Hematopoietic multipotent progenitor cell treated with erythropoietin and hydrocortisone succinate and interleukin-3 and kit ligand, for 17 days (in vitro differentiated cells): ENCODE results near the gene VDR.
"Not testable (repeated sequence)": the region's sequence is repeated elsewhere in the genome, so short reads cannot be mapped to it uniquely, and the experiment has no call there.

ENCODE experiments used
- DNase-seq: peaks from one replicate; pipeline ENCODE4 v3.0.0-alpha.2; 2015; ENCODE audit warnings: low spot score

The VDR gene

DNA sequence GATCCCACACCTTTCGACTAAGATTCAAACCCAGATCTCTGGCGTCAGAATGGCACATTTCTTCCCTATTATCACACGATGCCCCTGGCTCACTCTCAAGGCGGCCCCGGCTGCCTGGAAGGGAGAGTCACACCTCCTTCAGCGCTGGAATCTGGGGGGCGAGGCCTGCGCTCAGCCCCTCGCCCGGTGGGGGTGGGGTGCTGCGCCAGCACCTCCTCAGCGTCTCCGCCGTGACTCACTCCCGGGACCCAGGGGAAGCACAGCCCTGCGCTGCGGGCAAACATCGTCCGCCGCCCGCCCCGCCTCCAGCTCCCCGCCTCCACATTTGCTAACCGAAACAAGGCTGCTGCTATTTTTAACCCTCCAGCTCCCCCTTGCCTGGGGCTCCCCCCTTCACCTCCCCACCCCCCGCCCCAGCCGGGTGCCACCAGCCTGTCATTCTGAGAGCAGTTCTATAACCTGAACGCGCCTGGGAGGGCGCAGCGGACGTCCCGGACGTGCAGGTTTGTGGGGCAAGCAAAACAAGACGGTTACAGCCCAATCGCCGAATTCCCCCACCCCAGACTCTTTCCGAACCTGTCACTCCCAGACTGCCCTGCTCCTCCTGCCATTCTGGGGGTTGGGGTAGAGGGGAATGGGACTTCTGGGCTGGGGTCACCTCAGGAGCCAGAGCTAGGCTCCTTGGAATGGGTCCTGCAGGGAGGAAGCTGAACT is 91.8 kb downstream of the VDR start:
- peak; percentile 13 for DNase-seq

GRCh38 chr12:47811581-47812484 is 93.0 kb downstream of the VDR start:
- DNase-seq: no peak

GRCh38 chr12:47811072-47811396 is 93.8 kb downstream of the VDR start:
- no peak for DNase-seq

- DNase-seq: not testable (repeated sequence)
These were observed 95.3 kb downstream of the VDR start for GRCh38 chr12:47809518-47809917.

DNA sequence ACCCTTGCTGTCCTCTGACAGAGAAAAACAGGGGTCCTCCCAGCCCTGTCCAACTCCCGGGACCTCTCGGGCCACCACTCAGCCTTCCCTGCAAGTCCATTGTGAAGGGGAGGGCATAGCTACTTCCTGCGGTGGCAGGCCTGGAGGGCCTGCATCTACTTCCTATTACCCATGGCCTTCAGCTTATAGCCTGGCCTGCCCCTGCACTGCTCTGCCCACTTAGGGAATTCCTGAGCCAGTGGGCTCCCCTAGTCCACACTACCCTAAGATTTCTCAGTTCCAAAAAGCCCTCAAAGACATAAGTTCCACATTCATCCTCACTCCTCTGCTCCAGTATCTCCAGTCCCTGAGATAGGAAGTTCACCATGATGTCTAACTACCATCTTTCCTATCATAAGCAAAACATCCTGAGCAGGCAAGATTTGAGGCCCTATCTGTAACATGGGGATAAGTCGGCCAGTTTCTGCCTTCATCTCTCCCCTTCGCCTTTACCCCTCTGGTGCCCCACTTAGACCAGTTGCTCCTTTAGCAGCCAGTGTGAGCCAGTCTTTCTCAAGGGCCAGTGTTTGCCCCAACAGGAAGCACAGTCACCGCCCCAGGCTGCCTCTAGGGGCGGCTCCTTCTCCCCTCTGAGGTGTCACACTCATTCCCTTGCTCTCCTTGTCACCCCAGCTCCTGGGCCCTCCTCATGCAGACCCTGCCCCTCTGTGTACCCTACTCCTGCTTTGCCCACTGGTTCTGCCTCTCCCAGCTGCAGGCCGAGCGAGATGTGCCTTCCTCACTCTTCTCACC is 96.0 kb downstream of the VDR start:
- DNase-seq: no peak

DNA sequence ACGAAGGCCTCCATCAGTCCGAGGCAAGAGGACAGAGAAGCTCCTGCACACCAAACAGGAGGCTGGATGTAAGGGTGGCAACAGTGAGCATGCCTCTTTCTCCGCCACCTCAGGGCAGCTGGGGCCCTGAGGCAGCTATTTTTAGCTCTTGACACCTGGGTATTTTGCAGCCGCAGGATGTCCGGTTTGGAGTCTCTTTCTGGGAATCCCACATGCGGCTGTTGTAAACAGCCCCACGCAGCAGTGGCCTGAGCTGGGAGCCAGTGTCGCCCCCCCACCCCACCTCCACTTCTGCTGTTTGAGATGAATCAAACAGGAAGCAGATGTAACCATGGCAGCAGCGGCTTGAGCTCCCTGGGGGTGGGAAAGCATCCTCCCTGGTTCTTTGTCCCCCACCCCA is 96.7 kb downstream of the VDR start:
- DNase-seq: no peak

DNA sequence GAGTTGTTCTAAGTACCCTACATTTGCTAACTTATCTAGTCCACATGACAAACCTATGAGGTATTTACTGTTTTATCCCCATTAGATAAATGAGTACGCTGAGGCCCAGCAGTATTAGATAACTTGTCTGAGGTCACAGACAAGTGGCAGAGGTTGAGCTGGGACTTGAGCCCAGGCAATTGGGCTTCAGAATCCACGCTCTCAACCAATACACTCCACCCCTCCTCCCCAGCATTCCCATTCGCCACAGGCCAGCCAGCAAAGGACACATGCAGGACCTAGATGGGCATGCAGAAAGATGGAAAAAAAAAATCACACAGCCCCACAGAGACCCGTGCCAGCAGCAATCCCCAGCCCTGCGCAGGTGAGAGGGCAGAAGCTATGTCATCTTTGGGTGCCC is 97.5 kb downstream of the VDR start:
- DNase-seq: no peak

- DNase-seq: no peak
These were observed 99.4 kb downstream of the VDR start for GRCh38 chr12:47805417-47805816.

- DNase-seq: no peak
These were observed 100.6 kb downstream of the VDR start for GRCh38 chr12:47804171-47804570.

- no peak for DNase-seq
These were observed 101.5 kb downstream of the VDR start for GRCh38 chr12:47803191-47803875.

GRCh38 chr12:47802312-47802711 is 102.5 kb downstream of the VDR start:
- DNase-seq: no peak

DNA sequence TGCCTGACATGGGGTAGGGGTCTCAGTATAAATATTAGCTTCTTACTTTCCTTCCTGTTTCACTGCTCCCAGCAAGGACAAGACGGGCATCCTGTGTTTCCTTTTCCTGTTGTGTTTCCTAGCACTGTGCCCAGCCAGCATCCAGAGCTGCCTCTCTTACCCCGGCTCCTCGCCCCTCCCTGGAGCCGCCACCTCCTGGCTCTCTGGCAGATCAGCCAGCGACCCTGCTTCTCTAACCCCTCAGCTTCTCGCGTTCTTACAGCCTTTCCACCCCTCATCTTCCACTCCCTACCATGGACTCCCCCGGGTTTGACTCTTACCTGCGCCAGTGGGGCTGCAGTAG is 102.9 kb downstream of the VDR start:
- DNase-seq: no peak

- no peak for DNase-seq
These were observed 103.5 kb downstream of the VDR start for GRCh38 chr12:47801170-47801903.

- DNase-seq: no peak
These were observed 104.2 kb downstream of the VDR start for GRCh38 chr12:47800582-47800981.

DNA sequence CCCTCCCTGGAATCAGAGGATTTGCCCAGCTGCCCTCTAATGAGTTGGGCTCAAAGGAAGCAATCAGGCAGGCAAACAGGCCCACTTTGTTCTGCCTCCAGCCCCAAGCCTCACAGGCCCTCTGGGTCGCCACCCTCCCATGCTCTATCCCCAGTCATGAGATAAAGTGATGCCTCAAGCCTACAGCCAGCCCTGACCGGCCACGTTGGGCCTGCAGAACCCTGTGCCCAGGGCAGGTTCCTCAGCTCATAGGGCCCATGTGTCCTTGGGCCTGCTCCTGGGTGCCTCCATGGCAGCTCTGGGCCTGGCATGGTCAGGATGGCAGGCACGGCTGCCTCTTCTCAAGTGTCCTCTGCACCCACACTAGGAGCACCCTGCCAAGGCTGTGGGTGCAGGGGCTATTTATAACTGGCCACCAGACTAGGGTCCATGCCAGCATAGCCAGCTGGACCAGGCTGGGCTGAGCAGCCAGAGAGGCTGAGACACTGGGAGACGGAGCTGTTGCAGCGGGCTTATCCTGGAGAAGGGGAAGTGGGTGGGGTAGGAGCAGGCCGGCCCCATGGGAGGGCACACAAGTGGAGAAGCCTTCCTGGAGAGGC is 105.3 kb downstream of the VDR start:
- no peak for DNase-seq

GRCh38 chr12:47798382-47798948 is 106.3 kb downstream of the VDR start:
- DNase-seq: no peak

DNA sequence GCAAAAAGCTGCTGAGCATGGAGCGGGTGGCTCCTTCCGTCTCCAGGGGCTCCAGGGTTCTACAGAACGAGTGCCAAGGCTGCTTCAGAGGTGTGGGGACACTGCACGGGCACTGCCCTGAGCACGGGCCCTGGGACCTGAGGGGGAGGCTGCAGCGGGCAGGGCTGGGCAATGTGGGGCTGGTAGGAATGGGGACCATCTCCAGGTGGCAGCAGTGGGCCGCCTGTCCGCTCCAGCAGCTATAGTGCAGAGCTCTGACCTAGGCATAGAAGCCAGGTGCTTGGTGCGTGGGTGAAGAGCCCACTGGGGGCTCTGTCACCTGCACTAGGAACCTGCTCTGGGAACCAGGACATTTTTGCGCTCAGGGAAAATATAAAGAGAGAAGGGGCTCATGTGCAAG is 107.4 kb downstream of the VDR start:
- no peak for DNase-seq

GRCh38 chr12:47795814-47796411 is 108.9 kb downstream of the VDR start:
- no peak for DNase-seq

DNA sequence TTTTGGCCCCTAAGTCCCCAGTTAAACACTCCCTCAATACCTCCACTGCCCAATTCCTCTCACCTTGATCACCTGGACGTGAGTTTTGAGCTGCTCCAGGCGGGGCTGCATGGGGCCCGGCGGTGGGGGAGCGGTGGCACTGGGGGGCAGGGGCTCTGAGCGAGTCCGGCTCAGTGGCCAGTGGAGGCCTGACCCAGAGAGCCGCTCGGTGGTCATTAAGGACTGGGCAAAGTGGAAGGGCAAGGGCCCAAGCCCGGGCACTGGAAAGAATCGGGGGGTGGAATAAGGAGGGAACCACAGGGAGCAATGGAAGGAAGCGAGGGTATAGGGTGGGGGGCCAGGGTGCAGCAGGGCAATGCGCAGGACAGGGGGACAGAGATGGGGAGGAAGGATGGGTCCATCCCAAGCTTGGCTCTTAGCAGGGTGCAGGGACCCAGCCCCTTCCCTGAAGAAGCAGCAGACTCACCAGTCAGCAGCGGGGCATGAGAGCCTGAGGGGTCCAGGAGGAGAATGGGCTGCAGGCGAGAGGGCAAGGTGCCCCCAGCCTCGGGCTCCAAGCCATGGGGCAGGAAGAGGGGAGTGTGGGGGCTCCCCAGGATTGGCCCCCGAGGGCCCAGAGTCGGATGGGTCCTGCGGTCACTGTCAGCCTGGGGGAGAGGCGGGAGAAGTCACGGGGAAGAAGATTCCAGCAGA is 109.5 kb downstream of the VDR start:
- no peak for DNase-seq

GRCh38 chr12:47794679-47795078 is 110.1 kb downstream of the VDR start:
- no peak for DNase-seq
